ENCODE measurements around the gene ANXA11. TPM values are rescaled to one million over a fixed set of nuclear protein-coding genes. Genes with fewer than 3 reads are reported as not detected.

ANXA11 gene
- total RNA-seq, 1 donor from 2014 or later: 390 TPM

GRCh38 chr10:80141696-80142460, 63.5 kb downstream of the ANXA11 start:
- intact Hi-C loops (cut with micrococcal nuclease): no loop called here

GRCh38 chr10:80140251-80140650, 65.1 kb downstream of the ANXA11 start:
- H3K4me1 ChIP-seq: peaks cover 58% of the 10 kb centered on the region

More at GRCh38 chr10:80141696-80142460, 63.5 kb downstream of the ANXA11 start:
- Histone ChIP-seq H3K36me3 (no peaks in the 10 kb centered on the region), H3K27me3 (ENCODE audit: low read depth) (peaks cover 14% of the 10 kb centered on the region), H3K4me1 (peaks cover 51% of the 10 kb centered on the region), H3K4me3 (no peak overlapping the region), H3K9me3 (replicated peaks) (no peaks in the 10 kb centered on the region), H3K27ac (replicated peaks) (no peak overlapping the region)
- DNase-seq: no peak
- TF ChIP-seq CTCF (IDR thresholded peaks at IDR 0.05; ENCODE audit: borderline replicate concordance): no peak

GRCh38 chr10:80139265-80139664, 66.1 kb downstream of the ANXA11 start:
- intact Hi-C loops (cut with micrococcal nuclease): loop anchor here (10.0 kb wide), 1 partner anchor 64 kb away; the partner anchor contains the start of gene TMEM254
- DNase-seq: no peak
- Histone ChIP-seq H3K9me3 (replicated peaks) (no peaks in the 10 kb centered on the region), H3K4me1 (peaks cover 54% of the 10 kb centered on the region), H3K36me3 (no peaks in the 10 kb centered on the region), H3K27me3 (ENCODE audit: low read depth) (peaks cover 14% of the 10 kb centered on the region), H3K27ac (replicated peaks) (no peak overlapping the region), H3K4me3 (no peak overlapping the region)
- TF ChIP-seq CTCF (IDR thresholded peaks at IDR 0.05; ENCODE audit: borderline replicate concordance): no peak

More at GRCh38 chr10:80140251-80140650, 65.1 kb downstream of the ANXA11 start:
- intact Hi-C loops (cut with micrococcal nuclease): no loop called here
- H3K4me3 ChIP-seq: no peak overlapping the region
- H3K36me3 ChIP-seq: no peaks in the 10 kb centered on the region
- no peak overlapping the region for H3K27ac ChIP-seq (replicated peaks)
- no peaks in the 10 kb centered on the region for H3K9me3 ChIP-seq (replicated peaks)
- no peak for DNase-seq
- peaks cover 14% of the 10 kb centered on the region for H3K27me3 ChIP-seq (ENCODE audit: low read depth)
- no peak for TF ChIP-seq CTCF (IDR thresholded peaks at IDR 0.05; ENCODE audit: borderline replicate concordance)

- Histone ChIP-seq H3K27me3 (ENCODE audit: low read depth) (peaks cover 19% of the 10 kb centered on the region), H3K27ac (replicated peaks) (peak overlapping the region; percentile 90), H3K4me3 (no peak overlapping the region), H3K36me3 (no peaks in the 10 kb centered on the region), H3K9me3 (replicated peaks) (no peaks in the 10 kb centered on the region), H3K4me1 (peaks cover 58% of the 10 kb centered on the region)
- no peak for TF ChIP-seq CTCF (IDR thresholded peaks at IDR 0.05; ENCODE audit: borderline replicate concordance)
- intact Hi-C loops (cut with micrococcal nuclease): loop anchor here (10.0 kb wide), 1 partner anchor 63 kb away; the partner anchor contains the start of gene TMEM254
- DNase-seq: no peak
Observed at GRCh38 chr10:80137920-80138319, 67.4 kb downstream of the ANXA11 start.

- TF ChIP-seq CTCF (IDR thresholded peaks at IDR 0.05; ENCODE audit: borderline replicate concordance): no peak
- intact Hi-C loops (cut with micrococcal nuclease): loop anchor here (10.0 kb wide), 1 partner anchor 62 kb away; the partner anchor contains the start of gene TMEM254
- no peaks in the 10 kb centered on the region for H3K9me3 ChIP-seq (replicated peaks)
- peak overlapping the region; percentile 67 for H3K4me3 ChIP-seq
- H3K27me3 ChIP-seq (ENCODE audit: low read depth): peaks cover 19% of the 10 kb centered on the region
- H3K36me3 ChIP-seq: no peaks in the 10 kb centered on the region
- H3K4me1 ChIP-seq: peaks cover 62% of the 10 kb centered on the region
- peak overlapping the region; percentile 90 for H3K27ac ChIP-seq (replicated peaks)
- DNase-seq: peak; percentile 76
Observed at GRCh38 chr10:80137031-80137862, 68.1 kb downstream of the ANXA11 start.

All from left ventricle myocardium inferior (tissue), 1 donor.